Liver (tissue), 3 donors: ENCODE results near the gene KLF6.

Experiments used
- JUND ChIP-seq, 2 donors: IDR thresholded peaks; 2 replicates each; pipeline ENCODE4 v1.6.1; 2016; ENCODE audit warnings: antibody characterized with exemption in 2 of 2
- RAD21 ChIP-seq, 2 donors: IDR thresholded peaks; 2 replicates each; pipeline ENCODE4 v1.6.1; 2016; ENCODE audit warnings: antibody characterized with exemption in 2 of 2, mild to moderate bottlenecking in 2 of 2
- TAF1 ChIP-seq: conservative IDR thresholded peaks from 2 replicates; pipeline ENCODE4 v1.6.1; 2016; ENCODE audit warnings: antibody characterized with exemption, mild to moderate bottlenecking
- TF ChIP-seq, protein P1 (sequence below): IDR thresholded peaks from 2 replicates; pipeline ENCODE4 v1.6.1; 2016; ENCODE audit warnings: antibody characterized with exemption
- TF ChIP-seq, protein P2 (sequence below): IDR thresholded peaks from 2 replicates; pipeline ENCODE4 v1.6.1; 2016; ENCODE audit warnings: antibody characterized with exemption
- TF ChIP-seq, protein P3 (sequence below): fragments of 150-350 bp; IDR thresholded peaks from 2 replicates; pipeline ENCODE4 v1.5.1; 2017; ENCODE audit warnings: improper control_type of control experiment, low read depth, low read length; ENCODE audit not compliant: missing input control
- donor health status: healthy.
- donor health status: healthy.

DNA sequence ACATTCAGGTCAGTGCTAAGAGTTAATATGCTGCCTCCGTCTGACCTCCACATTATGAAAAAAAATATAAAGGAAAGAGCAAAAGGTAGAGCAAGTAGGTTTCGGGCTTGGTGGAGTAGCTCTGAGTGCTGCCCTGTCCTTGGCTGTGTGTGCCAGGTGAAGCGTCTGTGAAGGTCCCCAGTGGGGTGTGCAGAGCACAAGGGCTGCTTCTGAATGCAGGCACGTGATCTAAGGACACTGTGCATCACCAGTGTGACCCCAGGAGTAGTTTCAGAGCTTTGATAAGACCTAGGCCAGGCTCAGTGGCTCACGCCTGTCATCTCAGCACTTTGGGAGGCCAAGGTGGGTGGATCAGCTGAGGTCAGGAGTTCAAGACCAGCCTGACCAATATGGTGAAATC, 36.0 kb downstream of the KLF6 start:
- TF ChIP-seq JUND (IDR thresholded peaks at IDR 0.05) (no peak), TAF1 (no peak), RAD21 (IDR thresholded peaks at IDR 0.05) (no peak)
- TF ChIP-seq, protein P1, sequence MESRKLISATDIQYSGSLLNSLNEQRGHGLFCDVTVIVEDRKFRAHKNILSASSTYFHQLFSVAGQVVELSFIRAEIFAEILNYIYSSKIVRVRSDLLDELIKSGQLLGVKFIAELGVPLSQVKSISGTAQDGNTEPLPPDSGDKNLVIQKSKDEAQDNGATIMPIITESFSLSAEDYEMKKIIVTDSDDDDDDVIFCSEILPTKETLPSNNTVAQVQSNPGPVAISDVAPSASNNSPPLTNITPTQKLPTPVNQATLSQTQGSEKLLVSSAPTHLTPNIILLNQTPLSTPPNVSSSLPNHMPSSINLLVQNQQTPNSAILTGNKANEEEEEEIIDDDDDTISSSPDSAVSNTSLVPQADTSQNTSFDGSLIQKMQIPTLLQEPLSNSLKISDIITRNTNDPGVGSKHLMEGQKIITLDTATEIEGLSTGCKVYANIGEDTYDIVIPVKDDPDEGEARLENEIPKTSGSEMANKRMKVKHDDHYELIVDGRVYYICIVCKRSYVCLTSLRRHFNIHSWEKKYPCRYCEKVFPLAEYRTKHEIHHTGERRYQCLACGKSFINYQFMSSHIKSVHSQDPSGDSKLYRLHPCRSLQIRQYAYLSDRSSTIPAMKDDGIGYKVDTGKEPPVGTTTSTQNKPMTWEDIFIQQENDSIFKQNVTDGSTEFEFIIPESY: no peak
- TF ChIP-seq, protein P2, sequence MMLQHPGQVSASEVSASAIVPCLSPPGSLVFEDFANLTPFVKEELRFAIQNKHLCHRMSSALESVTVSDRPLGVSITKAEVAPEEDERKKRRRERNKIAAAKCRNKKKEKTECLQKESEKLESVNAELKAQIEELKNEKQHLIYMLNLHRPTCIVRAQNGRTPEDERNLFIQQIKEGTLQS: no peak
- TF ChIP-seq, protein P3, sequence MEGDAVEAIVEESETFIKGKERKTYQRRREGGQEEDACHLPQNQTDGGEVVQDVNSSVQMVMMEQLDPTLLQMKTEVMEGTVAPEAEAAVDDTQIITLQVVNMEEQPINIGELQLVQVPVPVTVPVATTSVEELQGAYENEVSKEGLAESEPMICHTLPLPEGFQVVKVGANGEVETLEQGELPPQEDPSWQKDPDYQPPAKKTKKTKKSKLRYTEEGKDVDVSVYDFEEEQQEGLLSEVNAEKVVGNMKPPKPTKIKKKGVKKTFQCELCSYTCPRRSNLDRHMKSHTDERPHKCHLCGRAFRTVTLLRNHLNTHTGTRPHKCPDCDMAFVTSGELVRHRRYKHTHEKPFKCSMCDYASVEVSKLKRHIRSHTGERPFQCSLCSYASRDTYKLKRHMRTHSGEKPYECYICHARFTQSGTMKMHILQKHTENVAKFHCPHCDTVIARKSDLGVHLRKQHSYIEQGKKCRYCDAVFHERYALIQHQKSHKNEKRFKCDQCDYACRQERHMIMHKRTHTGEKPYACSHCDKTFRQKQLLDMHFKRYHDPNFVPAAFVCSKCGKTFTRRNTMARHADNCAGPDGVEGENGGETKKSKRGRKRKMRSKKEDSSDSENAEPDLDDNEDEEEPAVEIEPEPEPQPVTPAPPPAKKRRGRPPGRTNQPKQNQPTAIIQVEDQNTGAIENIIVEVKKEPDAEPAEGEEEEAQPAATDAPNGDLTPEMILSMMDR: no peak
